PC-9 (cell line): ENCODE results near the gene PKP2. TPM values are rescaled to one million over a fixed set of nuclear protein-coding genes. Genes with fewer than 3 reads are reported as not detected.

ENCODE experiments used
- BruUV-seq: library from RNA; stranded (reverse); fragments of 400-500 nt; replicated peaks from 2 replicates; lab custom pipeline; 2021; lab: Mats Ljungman, UMichigan
- CTCF ChIA-PET: fragments of 300-600 bp; sonication (Branson Sonifier 250); formaldehyde crosslinking; loops from one replicate; lab custom pipeline; 2022; ENCODE audit warnings: antibody characterized with exemption; lab: Charles Lee
- POLR2A ChIA-PET: fragments of 300-600 bp; sonication (Branson Sonifier 250); formaldehyde crosslinking; loops from one replicate; lab custom pipeline; 2022; ENCODE audit warnings: antibody characterized with exemption; ENCODE audit not compliant: unreplicated experiment; lab: Charles Lee
- DNase-seq, 2 experiments: peaks; one replicate each; pipeline versions ENCODE4 v3.0.0 to v3.0.0-alpha.2; 2015 to 2022; ENCODE audit warnings: mixed read lengths in 1 of 2
- H2AFZ ChIP-seq: fragments of 200-600 bp; sonication (generic); 2 replicates; pipeline ENCODE4 v1.8.1; 2017; ENCODE audit warnings: antibody characterized with exemption
- H3F3A ChIP-seq: fragments of 200-600 bp; sonication (generic); 2 replicates; pipeline ENCODE4 v1.8.1; 2017; ENCODE audit warnings: antibody characterized with exemption, mild to moderate bottlenecking, low read depth; ENCODE audit not compliant: insufficient read depth
- H3K27ac ChIP-seq: fragments of 200-600 bp; sonication (generic); 2 replicates; pipeline ENCODE4 v1.6.1; 2016; ENCODE audit warnings: mixed run types
- H3K27me3 ChIP-seq: fragments of 200-600 bp; sonication (generic); 2 replicates; pipeline ENCODE4 v1.6.1; 2016; ENCODE audit warnings: low read depth, mixed run types; ENCODE audit not compliant: insufficient read depth
- H3K36me3 ChIP-seq: fragments of 200-600 bp; sonication (generic); 2 replicates; pipeline ENCODE4 v1.6.1; 2016; ENCODE audit warnings: low read depth, mixed run types
- H3K4me1 ChIP-seq: fragments of 200-600 bp; sonication (generic); replicated peaks from 2 replicates; pipeline ENCODE4 v1.6.1; 2016; ENCODE audit warnings: mixed run types; ENCODE audit not compliant: insufficient read depth
- H3K4me2 ChIP-seq: fragments of 200-600 bp; sonication (generic); 2 replicates; pipeline ENCODE4 v1.6.1; 2017; ENCODE audit warnings: mixed run types
- H3K4me3 ChIP-seq: fragments of 200-600 bp; sonication (generic); 2 replicates; pipeline ENCODE4 v1.6.1; 2016; ENCODE audit warnings: mixed run types
- H3K79me2 ChIP-seq: fragments of 200-600 bp; sonication (generic); 2 replicates; pipeline ENCODE4 v1.6.1; 2017; ENCODE audit warnings: low read depth, mixed run types
- H3K9me2 ChIP-seq: fragments of 200-600 bp; sonication (generic); 2 replicates; pipeline ENCODE4 v1.8.1; 2017; ENCODE audit warnings: mild to moderate bottlenecking; ENCODE audit not compliant: insufficient read depth
- H3K9me3 ChIP-seq: fragments of 200-600 bp; sonication (generic); 2 replicates; pipeline ENCODE4 v1.8.1; 2016; ENCODE audit warnings: low read depth; ENCODE audit not compliant: insufficient read depth
- H4K20me1 ChIP-seq: fragments of 200-600 bp; sonication (generic); 2 replicates; pipeline ENCODE4 v1.8.1; 2017; ENCODE audit not compliant: insufficient read depth
- CTCF ChIP-seq: fragments of 200-600 bp; sonication (generic); conservative IDR thresholded peaks from 2 replicates; pipeline ENCODE4 v1.6.1; 2017; ENCODE audit warnings: mixed run types, antibody characterized with exemption, mild to moderate bottlenecking, moderate library complexity
- EZH2 ChIP-seq: fragments of 200-600 bp; sonication (generic); IDR thresholded peaks from 2 replicates; pipeline ENCODE4 v1.8.0; 2017; ENCODE audit warnings: antibody characterized with exemption, low read depth
- intact Hi-C: fragments of 100-400 bp; cut with micrococcal nuclease; formaldehyde crosslinking; loops from one replicate; pipeline ENCODE4 v1.10.0; 2022; ENCODE audit not compliant: unreplicated experiment
- total RNA-seq: library from RNA; stranded (reverse); gene quantifications from 2 replicates; pipeline ENCODE4 v1.2.3, GENCODE V29; 2021

PKP2 gene
- total RNA-seq, 1 experiment from 2014 or later: 88.1 TPM

- no peaks in the 10 kb centered on the region for H3F3A ChIP-seq
Measured at GRCh38 chr12:32854716-32855115, 41.9 kb downstream of the PKP2 start.

GRCh38 chr12:32854097-32854496 lies 42.5 kb downstream of the PKP2 start:
- POLR2A ChIA-PET: interaction anchor here (0.5 kb wide), 1 partner anchor 512 kb away, joined by 6 read pairs; no protein-coding TSS in a partner anchor

More at GRCh38 chr12:32854716-32855115, 41.9 kb downstream of the PKP2 start:
- Histone ChIP-seq H3K4me2 (no peak overlapping the region), H3K9me3 (no peaks in the 10 kb centered on the region), H2AFZ (no peak overlapping the region), H3K9me2 (no peaks in the 10 kb centered on the region; the same call in 1 of the 2 replicates), H3K4me3 (no peak overlapping the region), H3K27me3 (no peaks in the 10 kb centered on the region), H4K20me1 (no peaks in the 10 kb centered on the region), H3K79me2 (peaks cover 4% of the 10 kb centered on the region), H3K36me3 (0 out of 2 replicates have a peak, but pooled peaks cover 1% of the 10 kb centered on the region), H3K4me1 (no peaks in the 10 kb centered on the region), H3K27ac (no peak overlapping the region)
- no TSS peak for BruUV-seq
- DNase-seq: no peak
- TF ChIP-seq EZH2 (no peak), CTCF (no peak)
- intact Hi-C loops: loop anchor here (5.0 kb wide), 1 partner anchor 63 kb away; no protein-coding TSS in a partner anchor
- ChIA-PET POLR2A (interaction anchor here (0.5 kb wide), 1 partner anchor 512 kb away, joined by 6 read pairs; no protein-coding TSS in a partner anchor), CTCF (no interaction called here)

GRCh38 chr12:32847287-32847686 lies 49.3 kb downstream of the PKP2 start:
- no peaks in the 10 kb centered on the region; the same call in 1 of the 2 replicates for H3K79me2 ChIP-seq
- no TSS peak for BruUV-seq
- H2AFZ ChIP-seq: no peak overlapping the region
- ChIA-PET CTCF (no interaction called here), POLR2A (interaction anchor here (0.7 kb wide), 1 partner anchor 70 kb away, joined by 6 read pairs; no protein-coding TSS in a partner anchor)
- H3K27ac ChIP-seq: no peak overlapping the region
- H4K20me1 ChIP-seq: no peaks in the 10 kb centered on the region
- intact Hi-C loops: no loop called here
- no peaks in the 10 kb centered on the region for H3K9me3 ChIP-seq
- peaks cover 11% of the 10 kb centered on the region for H3K4me1 ChIP-seq
- TF ChIP-seq EZH2 (no peak), CTCF (no peak)
- no peaks in the 10 kb centered on the region for H3K27me3 ChIP-seq
- no peak for DNase-seq
- H3K9me2 ChIP-seq: no peaks in the 10 kb centered on the region
- H3K4me3 ChIP-seq: no peak overlapping the region
- H3K4me2 ChIP-seq: no peak overlapping the region
- 0 out of 2 replicates have a peak, but pooled peaks cover 13% of the 10 kb centered on the region for H3F3A ChIP-seq
- H3K36me3 ChIP-seq: 0 out of 2 replicates have a peak, but pooled peaks cover 4% of the 10 kb centered on the region

More at GRCh38 chr12:32854097-32854496, 42.5 kb downstream of the PKP2 start:
- H3K36me3 ChIP-seq: 0 out of 2 replicates have a peak, but pooled peaks cover 4% of the 10 kb centered on the region
- no peak for TF ChIP-seq CTCF
- no peak for TF ChIP-seq EZH2
- H3K27me3 ChIP-seq: no peaks in the 10 kb centered on the region
- no TSS peak for BruUV-seq
- no peak overlapping the region for H3K4me2 ChIP-seq
- intact Hi-C loops: no loop called here
- no peaks in the 10 kb centered on the region for H4K20me1 ChIP-seq
- no peak overlapping the region for H3K27ac ChIP-seq
- H3K9me3 ChIP-seq: no peaks in the 10 kb centered on the region
- no peak overlapping the region for H2AFZ ChIP-seq
- H3F3A ChIP-seq: no peaks in the 10 kb centered on the region
- H3K4me1 ChIP-seq: no peaks in the 10 kb centered on the region
- DNase-seq: no peak
- peaks cover 4% of the 10 kb centered on the region for H3K79me2 ChIP-seq
- H3K4me3 ChIP-seq: no peak overlapping the region
- no peaks in the 10 kb centered on the region; the same call in 1 of the 2 replicates for H3K9me2 ChIP-seq
- CTCF ChIA-PET: no interaction called here
